AG10803 (cell line): ENCODE data around the gene TTC23L.
"Not testable (repeated sequence)": the region's sequence is repeated elsewhere in the genome, so short reads cannot be mapped to it uniquely, and the experiment has no call there.

Source experiments
- DNase-seq: peaks from one replicate; pipeline ENCODE4 v3.0.0; 2010; ENCODE audit warnings: low read depth
- H3K4me3 ChIP-seq: 2 replicates; pipeline ENCODE4 v1.5.1; 2011; ENCODE audit warnings: mild to moderate bottlenecking, low read length, control low read depth
- CTCF ChIP-seq: conservative IDR thresholded peaks from 2 replicates; pipeline ENCODE4 v1.5.1; 2011; ENCODE audit warnings: mild to moderate bottlenecking, low read length, control low read depth, inconsistent platforms

The TTC23L gene

GRCh38 chr5:34916518-34916917 lies 77.6 kb downstream of the TTC23L start:
- no peak for TF ChIP-seq CTCF
- DNase-seq, result no peak
- peak overlapping the region; percentile 91 for H3K4me3 ChIP-seq

- TF ChIP-seq CTCF, result no peak
- DNase-seq, result no peak
- H3K4me3 ChIP-seq, result no peak overlapping the region
Measured at GRCh38 chr5:34918025-34918424, 79.1 kb downstream of the TTC23L start.

GRCh38 chr5:34919077-34919476 lies 80.1 kb downstream of the TTC23L start:
- TF ChIP-seq CTCF, result peak; percentile 38
- no peak for DNase-seq
- H3K4me3 ChIP-seq, result no peak overlapping the region

- not testable (repeated sequence) for DNase-seq, H3K4me3 ChIP-seq
Measured at GRCh38 chr5:34923256-34923655, 84.3 kb downstream of the TTC23L start.

GRCh38 chr5:34923694-34924461 lies 84.9 kb downstream of the TTC23L start:
- no peak for TF ChIP-seq CTCF
- DNase-seq, result peak; percentile 74
- no peak overlapping the region for H3K4me3 ChIP-seq

GRCh38 chr5:34924462-34924765 lies 85.5 kb downstream of the TTC23L start:
- H3K4me3 ChIP-seq, result no peak overlapping the region
- no peak for TF ChIP-seq CTCF
- no peak for DNase-seq

DNA sequence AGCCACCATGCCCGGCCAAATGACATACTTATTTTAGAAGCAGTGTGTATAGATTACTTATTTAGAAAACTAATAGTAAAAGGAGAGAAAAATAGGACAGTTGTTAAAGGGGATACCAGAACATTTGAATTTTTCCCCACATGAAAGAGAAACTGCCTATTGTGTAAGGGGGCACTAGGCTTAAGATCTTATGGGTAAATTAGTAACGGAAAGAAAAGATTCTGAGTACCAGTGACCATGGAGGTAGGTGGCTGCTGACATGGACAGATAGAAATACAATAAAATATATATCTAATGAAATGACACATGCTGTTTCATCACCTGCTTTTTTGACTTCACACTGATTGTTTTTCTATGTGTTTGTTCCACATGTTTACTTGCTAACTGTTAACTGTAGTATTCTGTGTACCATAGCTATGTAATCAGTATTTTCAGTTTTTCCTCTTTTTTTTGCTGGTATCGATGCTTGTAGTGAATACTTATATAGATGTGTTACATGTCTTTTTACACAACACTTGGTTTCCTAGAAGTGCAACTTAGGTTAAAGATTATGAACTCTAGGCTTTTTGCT lies 87.4 kb downstream of the TTC23L start:
- DNase-seq, result no peak
- TF ChIP-seq CTCF, result no peak
- no peak overlapping the region for H3K4me3 ChIP-seq
